Measurements from ENCODE around the gene PSD2.
A peak's percentile ranks its signal among the peaks of the same experiment; 100 is the strongest.

Gene PSD2

DNA sequence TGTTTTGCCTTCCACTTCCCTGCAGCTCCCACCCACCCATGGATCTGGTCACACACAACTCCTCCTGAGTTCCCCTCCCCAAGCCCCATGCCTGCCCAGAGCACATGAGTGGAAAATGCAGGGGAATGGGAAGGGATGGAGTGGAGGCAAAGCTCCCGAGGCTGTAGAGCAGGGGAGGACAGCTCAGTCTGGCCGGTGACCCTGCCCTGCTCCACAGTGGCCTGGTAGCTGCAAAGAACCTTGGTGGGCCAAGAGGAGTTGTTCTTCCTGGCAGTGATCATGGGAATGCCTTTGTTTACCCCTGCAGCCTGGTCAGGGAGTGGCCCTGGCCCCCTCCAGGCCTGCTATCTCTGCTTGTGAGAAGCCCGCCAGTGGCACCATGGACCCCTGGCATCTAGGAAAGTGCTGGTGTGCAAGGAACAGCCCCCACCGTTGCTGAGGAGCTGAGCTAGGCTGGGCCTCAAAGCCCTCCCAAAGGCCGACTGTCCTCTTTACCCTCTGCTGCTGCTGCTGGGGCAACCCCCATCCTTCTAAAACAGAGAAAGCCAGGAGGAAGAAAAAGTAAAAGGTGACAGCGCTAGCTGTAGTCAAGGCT, 60.4 kb downstream of the PSD2 start:
- DNase-seq (ENCODE audit: low read depth) = no peak

DNA sequence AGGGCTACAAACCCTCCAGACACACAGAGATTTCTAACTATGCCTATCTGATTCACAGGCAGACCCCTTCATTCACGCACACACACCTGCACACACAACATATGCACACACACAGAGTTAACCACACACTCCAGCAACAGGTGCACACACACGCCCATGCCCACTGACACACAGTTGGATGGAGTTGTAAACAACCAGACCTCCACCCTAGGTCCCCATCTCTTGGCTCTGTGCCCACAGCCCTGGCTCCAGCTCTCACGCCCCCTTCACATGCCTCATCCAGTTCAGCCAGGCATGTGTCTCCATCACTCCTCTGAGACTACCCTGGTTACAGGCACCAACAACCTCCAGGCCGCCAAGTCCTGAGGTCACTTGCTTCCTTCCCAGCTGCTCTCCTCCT, 61.1 kb downstream of the PSD2 start:
- no peak for DNase-seq (ENCODE audit: low read depth)

DNA sequence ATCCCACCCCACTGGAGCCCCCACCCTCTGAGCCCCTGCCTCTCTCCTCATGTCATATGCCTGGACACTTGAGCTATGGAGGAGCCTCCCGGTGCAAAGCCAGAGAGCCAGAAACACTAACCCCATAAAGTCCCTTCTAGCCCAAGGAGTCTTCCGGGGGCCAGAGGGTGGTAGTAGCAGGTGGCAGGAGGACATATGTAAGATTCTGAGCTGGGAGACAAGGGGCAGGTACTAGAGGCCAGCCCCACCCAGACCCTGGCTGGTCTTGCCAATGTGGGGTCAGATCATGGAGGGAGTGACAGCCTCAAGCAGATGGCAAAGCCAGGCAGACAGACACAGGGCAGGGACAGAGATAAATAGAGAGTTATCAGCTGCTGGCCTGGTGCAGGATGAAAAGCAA, 63.4 kb downstream of the PSD2 start:
- DNase-seq (ENCODE audit: low read depth) = no peak

DNA sequence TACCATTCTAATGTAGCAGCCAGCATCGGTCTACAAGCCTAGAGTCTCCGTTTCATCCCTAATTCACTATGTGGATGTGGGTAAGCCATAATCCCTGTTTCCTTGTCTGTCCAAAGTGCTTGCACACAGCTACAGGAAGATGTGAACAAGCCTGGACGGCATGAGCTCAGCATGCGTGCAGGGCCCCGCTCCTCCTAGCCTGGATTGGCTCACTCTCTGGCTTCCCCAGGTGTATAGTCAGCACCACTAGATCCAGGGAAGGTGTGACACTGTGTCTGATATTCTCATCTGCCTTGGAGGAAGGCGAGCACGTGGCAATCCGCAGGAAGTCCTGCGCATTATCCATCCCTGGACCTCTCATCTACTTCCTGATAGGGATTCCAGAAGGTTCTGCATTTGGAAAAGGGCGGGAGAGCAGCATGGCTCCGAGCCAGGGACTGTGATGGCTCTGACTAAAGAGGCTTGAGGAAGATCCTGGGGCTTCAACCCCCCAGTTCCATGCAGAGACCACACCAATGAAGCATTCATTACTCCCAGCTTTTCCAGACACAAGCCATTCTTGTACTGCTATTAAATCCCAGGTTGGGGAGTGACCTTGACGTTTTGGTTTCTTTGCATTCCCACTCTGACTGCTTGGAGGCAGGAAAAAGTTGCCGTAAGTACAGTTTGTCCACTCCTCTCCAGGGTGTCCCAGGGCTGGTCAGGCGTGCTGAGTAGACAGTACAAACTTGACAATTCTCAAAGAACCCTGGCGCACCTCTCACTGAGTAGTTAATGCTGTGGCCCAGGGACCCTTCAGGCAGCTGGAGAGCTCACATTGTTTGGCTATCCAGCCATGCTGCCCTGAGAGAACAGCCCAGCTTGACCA, 65.6 kb downstream of the PSD2 start:
- DNase-seq (ENCODE audit: low read depth) = no peak

DNA sequence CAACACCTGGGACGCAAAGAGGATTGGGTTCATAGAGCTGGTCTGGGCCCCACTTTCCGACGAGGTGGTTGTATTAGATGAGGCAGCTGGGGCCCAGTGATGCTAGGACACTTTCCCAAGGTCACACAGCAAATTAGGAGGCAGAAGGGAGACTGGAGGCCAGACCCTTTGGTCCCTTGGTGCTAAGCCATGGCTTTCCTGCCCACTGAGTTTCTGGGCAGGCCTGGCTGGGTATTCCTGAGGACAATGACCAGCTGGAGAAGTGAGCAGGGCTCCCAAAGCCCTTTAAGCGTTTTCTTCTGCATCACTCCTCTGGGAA, 66.2 kb downstream of the PSD2 start:
- DNase-seq (ENCODE audit: low read depth) = no peak

DNA sequence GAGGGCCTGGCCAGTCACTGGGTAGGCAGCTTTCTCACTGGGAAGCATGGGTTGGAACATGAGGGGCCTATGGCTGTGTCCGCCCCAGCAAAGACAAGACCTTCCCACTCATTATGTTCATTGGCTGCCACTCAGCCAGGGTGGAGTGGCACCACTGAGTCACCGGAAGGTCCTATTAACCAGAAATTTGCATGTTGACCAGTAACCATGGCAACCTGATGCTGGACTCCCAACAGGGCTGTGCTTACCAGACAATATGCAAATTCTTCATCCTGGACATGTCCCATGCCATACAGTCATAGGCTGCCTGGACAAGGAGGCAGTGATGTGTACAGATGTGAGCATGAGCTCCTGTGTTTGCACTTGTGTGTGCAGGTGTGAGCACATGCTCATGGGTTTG, 66.7 kb downstream of the PSD2 start:
- DNase-seq (ENCODE audit: low read depth) = no peak

DNA sequence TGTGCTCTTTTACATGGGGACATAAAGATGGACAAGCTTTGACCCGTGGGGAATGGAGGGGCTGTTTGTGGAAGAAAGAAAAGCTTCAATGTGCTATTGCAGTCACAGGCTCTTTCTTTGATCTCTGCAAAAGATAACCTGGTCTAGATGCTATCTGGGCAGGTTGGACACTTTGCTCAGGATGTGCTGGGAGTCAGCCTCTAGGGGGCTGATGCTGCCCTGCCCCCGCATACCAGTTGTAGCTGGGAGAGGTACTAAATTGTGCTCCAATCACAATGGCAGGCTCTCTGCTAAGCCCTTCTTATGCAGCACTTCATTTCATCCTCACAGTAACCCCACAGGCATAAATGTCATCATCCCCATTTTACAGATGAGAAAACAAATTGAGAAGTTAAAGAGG, 67.2 kb downstream of the PSD2 start:
- DNase-seq (ENCODE audit: low read depth) = no peak

DNA sequence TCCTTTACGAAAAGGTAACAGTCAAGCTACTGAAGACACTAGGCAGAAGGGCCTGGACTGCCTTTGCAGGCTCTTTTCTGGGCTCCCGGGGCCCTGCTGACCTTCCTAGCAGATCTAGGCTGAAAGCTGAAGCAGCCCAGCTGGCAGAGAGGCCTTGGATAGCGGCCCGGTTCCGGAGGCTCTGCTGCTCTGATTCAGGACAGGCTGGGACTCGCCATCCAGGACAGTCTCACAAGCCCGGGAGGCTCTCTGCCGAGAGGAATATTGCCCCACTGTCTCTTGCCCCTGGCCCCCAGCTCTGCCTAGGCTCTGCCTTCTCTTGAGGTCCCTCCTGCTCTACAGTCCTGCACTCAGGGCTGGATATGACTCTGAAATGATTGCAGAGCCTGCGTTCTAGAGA, 67.8 kb downstream of the PSD2 start:
- DNase-seq (ENCODE audit: low read depth) = no peak

DNA sequence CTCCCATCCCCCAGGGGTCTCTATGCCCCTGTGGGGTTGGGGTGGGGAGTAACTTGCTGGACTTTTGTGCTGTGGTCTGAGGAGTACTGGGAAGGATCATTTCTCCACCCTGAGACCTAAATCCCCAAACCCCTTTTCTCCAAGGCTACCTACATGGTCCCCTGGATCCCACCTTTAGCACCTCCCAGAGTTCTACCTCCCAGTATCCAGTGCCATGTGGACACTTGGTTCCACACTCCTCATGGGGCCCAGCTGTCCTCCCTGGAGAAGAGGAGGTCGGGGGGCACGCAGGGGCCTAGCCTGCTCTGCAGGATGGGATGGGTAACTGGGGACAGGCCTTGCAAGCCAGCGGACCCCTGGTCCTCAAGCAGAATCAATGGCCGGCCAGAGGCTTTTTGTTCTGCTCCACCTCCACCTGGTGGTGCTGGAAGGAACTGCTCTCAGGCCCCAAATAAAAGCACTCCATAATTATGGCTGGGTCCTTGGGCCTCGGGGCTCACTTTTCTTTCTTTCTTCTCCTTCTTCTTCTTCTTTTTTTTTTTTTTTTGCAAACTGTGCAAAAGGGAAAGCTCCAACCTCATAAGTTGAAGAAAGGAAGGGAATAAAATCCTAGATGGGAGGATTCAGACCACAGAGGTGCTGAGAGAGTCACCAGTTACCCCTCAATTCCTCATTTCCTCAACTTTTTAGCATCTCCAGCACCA, 68.4 kb downstream of the PSD2 start:
- peak; percentile 26 for DNase-seq (ENCODE audit: low read depth)

DNA sequence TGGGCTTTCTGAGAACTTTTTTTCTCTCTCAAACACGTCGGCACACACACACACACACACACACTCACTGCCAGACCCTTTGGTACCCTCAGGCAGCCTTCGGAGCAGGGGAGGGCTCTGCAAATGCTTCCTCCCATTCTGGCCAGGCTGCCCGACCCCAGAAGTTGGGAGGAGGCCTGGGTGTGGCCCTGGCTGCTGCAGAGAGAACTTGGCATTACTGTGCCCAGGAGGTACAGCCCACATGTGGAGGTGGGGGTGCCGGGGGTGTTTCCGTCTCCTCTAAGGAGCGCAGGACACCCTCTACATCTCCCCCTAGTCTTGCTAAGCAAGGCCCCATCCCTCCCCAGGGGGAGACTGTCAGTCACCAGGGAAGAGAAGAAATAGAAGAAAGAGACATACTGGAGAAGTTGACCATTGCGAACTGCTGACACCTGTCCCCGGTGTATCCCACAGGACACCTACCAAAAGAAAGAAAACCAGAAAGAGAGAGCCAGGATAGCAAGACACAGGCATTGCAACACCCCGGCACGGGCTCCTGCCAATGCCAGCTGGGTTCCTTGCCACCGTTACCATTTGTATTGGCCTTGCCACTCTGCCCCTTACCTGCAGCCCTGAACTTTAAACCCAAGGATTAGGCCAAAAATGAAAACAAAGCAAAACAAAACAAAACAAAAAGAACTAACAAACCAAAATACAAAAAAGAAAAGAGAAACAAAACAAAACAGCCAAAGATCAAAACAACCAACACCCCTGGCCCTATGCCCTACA, 69.3 kb downstream of the PSD2 start:
- DNase-seq (ENCODE audit: low read depth) = no peak

DNA sequence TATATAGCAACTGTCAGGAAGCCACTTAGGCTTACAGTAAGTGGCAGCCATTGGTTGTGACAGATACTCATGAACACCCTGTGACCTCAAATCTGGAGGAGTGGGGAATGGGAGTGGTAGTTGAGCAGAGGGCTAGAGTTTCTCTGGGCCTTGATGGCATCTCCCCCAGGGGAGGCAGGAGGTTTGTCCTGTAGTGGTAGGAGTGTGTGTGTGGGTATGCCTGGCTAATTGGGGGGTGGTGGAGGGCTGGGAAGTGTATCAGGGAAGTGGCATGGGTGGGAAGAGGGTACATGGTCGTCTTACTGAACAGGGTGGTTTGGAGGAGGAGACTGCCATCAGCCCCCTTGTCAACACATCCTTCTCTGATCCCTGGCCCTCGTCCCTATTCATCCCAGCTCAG, 71.5 kb downstream of the PSD2 start:
- DNase-seq (ENCODE audit: low read depth) = no peak

DNA sequence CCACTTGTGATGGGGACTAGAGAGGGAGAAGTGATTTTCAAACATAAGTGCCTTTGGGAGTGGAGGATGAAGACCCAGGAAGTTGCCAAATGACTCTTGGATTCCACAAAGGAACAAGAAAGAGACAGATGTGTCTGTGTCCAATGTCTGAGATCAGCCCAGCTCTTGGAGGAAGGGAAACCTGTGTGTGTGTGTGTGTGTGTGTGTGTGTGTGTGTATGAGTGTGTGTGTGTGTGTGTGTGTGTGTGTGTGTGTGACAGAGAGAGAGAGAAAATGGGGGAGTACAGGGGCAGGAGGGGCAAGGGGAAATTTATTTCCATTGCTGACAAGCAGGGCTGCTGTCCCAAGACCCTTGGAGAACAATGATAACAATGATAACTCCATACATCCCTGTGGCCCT, 72.0 kb downstream of the PSD2 start:
- no peak for DNase-seq (ENCODE audit: low read depth)

DNA sequence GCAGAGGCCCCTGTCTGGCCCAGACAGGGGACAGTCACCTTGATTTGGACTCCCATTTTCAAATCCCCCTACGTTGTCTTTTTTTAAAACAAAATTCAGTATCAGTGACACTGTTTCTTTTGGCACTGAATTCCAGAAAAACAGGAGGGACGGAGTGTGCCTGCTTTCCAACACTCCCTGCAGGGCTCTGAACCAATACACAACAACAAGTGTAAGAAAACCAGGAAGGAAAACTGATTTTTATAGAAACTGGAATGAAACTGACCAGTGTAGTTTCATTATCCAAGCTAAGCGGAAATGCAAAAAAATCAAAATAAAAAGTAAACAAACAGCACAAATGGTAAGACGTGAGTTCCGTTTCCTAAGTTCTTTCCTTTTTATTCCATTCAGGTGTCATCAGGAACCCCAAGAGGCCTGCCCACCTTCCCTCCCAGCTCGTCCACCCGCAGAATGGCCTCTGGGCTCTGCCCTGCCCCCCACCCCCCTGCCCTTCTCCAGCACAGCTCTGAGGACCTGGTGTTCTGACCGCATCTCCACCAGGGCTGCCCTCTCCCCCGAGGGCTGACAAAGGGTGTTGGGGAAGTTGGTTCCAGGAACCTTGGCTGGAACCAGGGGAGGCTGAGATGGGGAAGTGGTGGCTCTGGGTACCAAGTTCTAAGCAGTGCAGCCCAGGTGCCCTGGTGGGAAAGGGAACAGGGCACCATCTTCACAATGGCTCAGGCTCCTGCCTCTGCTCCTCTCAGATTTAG, 73.6 kb downstream of the PSD2 start:
- no peak for DNase-seq (ENCODE audit: low read depth)

DNA sequence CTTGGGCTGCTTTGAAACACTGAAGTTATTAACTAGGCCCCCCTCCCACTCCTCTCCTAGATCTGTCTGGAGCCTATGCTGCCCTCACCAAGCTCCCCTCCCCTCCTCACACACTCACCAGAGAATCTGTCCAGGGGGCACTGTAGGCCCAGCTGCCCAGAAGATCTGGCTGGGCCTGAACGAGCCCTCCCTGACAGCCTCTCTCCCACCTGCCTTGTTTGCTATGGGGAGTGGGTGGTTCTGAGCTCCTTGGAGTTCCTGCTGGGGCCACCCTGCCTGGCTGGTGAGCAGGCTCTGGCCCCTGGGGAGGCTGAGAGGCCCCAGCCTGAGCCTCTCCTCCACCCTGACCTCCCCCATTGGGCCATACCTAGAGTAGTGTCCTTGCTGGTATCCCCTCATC, 75.1 kb downstream of the PSD2 start:
- no peak for DNase-seq (ENCODE audit: low read depth)

DNA sequence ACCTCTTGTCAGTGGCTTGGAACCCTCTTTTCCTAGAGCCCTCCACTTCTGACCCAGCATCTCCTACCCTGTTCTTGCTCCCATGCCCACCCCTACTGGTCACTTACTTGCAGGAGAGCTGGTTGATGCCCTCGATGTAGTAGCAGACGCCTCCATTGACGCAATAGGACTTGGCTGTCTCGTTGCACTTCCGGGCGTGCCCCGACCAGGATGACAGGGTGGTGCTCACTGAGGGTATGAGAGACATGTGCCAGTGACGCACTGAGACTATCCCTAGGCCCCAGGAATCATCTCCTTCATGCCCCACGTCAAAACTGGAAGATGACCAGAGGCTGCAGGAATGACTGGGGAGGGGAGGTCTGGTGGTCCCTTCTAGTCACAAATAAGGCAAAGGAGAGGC, 76.0 kb downstream of the PSD2 start:
- no peak for DNase-seq (ENCODE audit: low read depth)

DNA sequence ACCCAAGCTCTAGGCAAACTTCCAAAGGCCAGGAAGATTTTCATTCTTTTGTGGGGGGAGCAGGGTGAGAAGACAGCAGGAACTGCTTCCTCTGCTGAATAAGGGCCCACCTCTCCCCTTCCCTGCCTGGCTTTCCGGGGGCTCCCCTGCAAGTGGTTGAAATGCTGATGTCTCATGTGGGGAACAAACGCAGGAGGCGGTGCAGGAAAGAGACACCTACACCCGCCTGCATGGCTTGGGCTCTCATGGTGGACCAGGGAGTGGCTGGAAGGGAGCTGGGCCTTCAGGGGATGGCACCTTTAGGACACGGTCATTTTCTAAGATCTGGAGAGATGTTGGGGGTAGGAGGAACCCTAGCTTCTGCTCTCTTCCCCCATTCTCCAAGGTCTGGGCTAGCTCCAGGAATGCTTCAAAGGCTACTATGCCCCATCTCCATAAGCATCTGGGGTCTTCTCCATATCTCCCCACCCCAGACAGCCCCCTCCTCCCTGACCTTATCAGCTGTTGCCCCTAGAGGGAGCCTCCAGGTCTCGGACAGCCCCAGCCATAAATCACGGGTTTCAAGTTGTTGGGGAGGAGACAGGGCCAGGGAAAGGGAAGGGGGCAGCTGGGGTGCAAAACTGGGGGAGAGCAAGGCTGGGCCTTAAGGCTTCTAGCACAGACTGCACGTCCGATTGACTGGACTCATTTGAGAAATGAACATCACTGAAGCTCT, 76.6 kb downstream of the PSD2 start:
- DNase-seq (ENCODE audit: low read depth) = no peak

DNA sequence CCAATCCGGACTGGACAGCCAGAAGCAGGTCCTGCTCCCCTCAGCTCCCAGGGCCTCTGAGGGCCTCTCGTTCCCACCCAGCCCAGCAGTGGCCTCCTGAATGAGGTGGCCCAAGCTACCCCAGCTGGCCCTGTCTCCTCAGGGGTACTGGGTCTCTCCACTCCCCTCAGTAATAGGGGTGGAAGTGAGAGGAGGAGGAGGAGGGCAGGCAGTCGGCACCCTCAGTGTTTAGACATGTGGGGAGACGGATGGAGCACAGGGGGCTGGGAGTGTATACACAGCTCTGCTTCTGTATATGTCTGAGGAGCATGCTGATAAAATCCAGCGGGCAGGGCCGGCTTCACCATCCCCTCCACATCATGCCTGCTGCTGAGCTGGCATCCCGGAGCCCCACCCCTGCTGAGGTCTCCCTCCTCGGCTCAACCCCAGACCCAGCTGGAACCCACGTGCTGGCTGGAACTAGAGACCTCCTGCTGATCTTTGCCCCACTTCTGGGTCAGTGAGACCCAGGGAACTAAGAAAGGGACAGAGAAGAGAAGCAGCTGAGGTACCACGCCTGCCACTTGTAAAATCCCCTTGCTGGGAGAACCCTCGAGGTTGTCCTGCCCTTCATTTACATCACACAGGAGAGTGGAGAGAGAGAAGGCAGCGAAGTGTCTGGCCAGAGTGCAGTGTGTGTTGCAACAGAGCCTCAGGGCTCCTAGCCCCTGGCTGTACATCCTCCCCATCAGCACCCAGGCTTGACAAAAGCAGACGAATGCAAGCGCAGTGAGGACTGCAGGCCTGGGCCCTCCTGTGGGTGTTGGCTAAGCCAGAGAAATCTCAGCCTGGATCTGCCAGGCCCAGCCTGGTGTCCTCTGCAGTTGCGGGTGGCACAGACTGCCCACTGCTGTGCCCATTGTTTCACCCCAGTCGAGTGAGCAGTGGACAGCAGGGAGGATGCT, 77.5 kb downstream of the PSD2 start:
- DNase-seq (ENCODE audit: low read depth) = no peak

DNA sequence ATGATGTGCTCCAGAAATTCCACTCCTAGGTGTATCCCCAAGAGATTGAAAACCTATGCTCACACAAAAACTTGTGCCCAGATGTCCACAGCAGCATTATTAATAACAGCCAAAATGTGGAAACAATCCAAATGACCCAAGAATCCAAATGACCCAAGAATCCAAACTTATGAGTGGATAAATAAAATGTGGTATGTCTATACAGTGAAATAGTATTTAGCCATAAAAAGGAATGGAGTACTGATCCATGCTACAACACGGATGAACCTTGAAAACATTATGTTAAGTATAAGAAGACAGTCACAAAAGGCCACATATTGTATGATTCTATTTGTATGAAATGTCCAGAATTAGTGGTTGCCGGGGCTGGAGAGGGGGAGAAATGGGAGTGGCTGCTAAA, 80.3 kb downstream of the PSD2 start:
- DNase-seq (ENCODE audit: low read depth) = no peak

DNA sequence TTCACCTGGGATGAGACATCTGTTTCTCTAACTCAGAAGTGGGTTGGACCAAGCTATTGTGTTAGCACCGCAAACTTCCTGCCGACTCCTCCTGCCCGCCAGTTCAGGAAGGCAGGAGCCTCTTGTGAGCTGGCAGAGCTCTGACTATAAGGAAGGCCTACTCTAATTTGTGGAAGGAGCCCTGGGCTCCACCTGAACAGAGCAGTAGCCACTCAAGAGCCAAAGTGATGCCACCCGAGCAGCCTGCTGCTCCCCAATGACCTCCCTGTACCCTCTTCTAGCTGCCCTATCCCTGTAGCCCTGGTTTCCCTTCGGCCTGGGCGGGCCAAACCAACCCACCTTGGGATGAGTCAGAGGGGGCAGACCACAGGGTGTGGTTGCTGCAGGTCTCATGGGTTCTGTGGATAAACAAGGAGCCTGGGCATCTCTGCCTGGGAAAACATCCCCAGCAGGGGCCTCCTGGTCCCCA, 81.6 kb downstream of the PSD2 start:
- no peak for DNase-seq (ENCODE audit: low read depth)

DNA sequence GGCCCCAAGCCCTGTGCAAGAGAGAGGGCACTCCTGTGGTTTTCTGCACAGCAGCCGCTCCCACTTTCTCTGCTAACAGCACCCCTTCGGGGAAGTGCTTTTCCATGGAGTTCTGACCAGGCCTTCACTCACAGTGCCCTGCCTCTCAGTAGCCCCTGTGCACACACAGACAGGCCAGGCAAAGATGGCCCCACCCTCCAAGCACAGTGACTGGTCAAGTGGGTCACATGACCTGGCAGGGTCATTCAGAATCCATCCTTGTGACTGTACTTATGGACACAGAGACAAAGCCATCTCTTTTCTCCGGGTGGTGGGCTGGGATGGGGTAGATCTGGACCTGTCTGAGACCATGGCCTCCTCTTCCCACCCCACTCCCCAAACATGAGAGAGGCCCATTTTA, 82.5 kb downstream of the PSD2 start:
- DNase-seq (ENCODE audit: low read depth) = no peak
